ENCODE data around the gene AMBRA1. TPM values are rescaled to one million over a fixed set of nuclear protein-coding genes. Genes with fewer than 3 reads are reported as not detected.

The AMBRA1 gene
- total RNA-seq, 1 donor from 2014 or later = 45.3 TPM

- H3K27ac Mint-ChIP-seq = no peak overlapping the region
- peaks cover 5% of the 10 kb centered on the region for H3K4me1 Mint-ChIP-seq (ENCODE audit: low read depth)
- no peak overlapping the region for H3K4me3 Mint-ChIP-seq (ENCODE audit: low read depth)
- no peaks in the 10 kb centered on the region for H3K27me3 Mint-ChIP-seq
- no peak for DNase-seq (ENCODE audit: low spot score, unreplicated experiment)
- no peaks in the 10 kb centered on the region for H3K9me3 Mint-ChIP-seq (ENCODE audit: low read depth)
- TF ChIP-seq CTCF (IDR thresholded peaks at IDR 0.05; ENCODE audit: unreplicated experiment) = no peak
- H3K36me3 Mint-ChIP-seq (ENCODE audit: insufficient read depth) = peaks cover 8% of the 10 kb centered on the region
Observed at GRCh38 chr11:46377831-46378230, 216.0 kb downstream of the AMBRA1 start.

- TF ChIP-seq CTCF (IDR thresholded peaks at IDR 0.05; ENCODE audit: unreplicated experiment) = no peak
- Mint-ChIP-seq H3K4me1 (ENCODE audit: low read depth) (peaks cover 4% of the 10 kb centered on the region), H3K27me3 (no peaks in the 10 kb centered on the region), H3K9me3 (ENCODE audit: low read depth) (no peaks in the 10 kb centered on the region), H3K36me3 (ENCODE audit: insufficient read depth) (peaks cover 8% of the 10 kb centered on the region), H3K4me3 (ENCODE audit: low read depth) (no peak overlapping the region), H3K27ac (no peak overlapping the region)
- no peak for DNase-seq (ENCODE audit: low spot score, unreplicated experiment)
Observed at GRCh38 chr11:46377290-46377689, 216.5 kb downstream of the AMBRA1 start.

- H3K27me3 Mint-ChIP-seq = no peaks in the 10 kb centered on the region
- no peak for DNase-seq (ENCODE audit: low spot score, unreplicated experiment)
- H3K4me1 Mint-ChIP-seq (ENCODE audit: low read depth) = peaks cover 4% of the 10 kb centered on the region
- no peak overlapping the region for H3K4me3 Mint-ChIP-seq (ENCODE audit: low read depth)
- H3K36me3 Mint-ChIP-seq (ENCODE audit: insufficient read depth) = peaks cover 8% of the 10 kb centered on the region
- no peak for TF ChIP-seq CTCF (IDR thresholded peaks at IDR 0.05; ENCODE audit: unreplicated experiment)
- H3K9me3 Mint-ChIP-seq (ENCODE audit: low read depth) = no peaks in the 10 kb centered on the region
- no peak overlapping the region for H3K27ac Mint-ChIP-seq
Observed at GRCh38 chr11:46376258-46377050, 217.4 kb downstream of the AMBRA1 start.

GRCh38 chr11:46375392-46376101, 218.3 kb downstream of the AMBRA1 start:
- TF ChIP-seq CTCF (IDR thresholded peaks at IDR 0.05; ENCODE audit: unreplicated experiment) = no peak
- DNase-seq (ENCODE audit: low spot score, unreplicated experiment) = no peak
- H3K36me3 Mint-ChIP-seq (ENCODE audit: insufficient read depth) = peaks cover 8% of the 10 kb centered on the region
- no peaks in the 10 kb centered on the region for H3K27me3 Mint-ChIP-seq
- H3K4me3 Mint-ChIP-seq (ENCODE audit: low read depth) = no peak overlapping the region
- peak overlapping the region; percentile 90 for H3K27ac Mint-ChIP-seq
- no peaks in the 10 kb centered on the region for H3K9me3 Mint-ChIP-seq (ENCODE audit: low read depth)
- H3K4me1 Mint-ChIP-seq (ENCODE audit: low read depth) = peaks cover 4% of the 10 kb centered on the region

- Mint-ChIP-seq H3K27me3 (no peaks in the 10 kb centered on the region), H3K9me3 (ENCODE audit: low read depth) (no peaks in the 10 kb centered on the region), H3K4me3 (ENCODE audit: low read depth) (no peak overlapping the region), H3K36me3 (ENCODE audit: insufficient read depth) (peaks cover 8% of the 10 kb centered on the region), H3K4me1 (ENCODE audit: low read depth) (peaks cover 4% of the 10 kb centered on the region), H3K27ac (peak overlapping the region; percentile 90)
- no peak for TF ChIP-seq CTCF (IDR thresholded peaks at IDR 0.05; ENCODE audit: unreplicated experiment)
- no peak for DNase-seq (ENCODE audit: low spot score, unreplicated experiment)
Observed at GRCh38 chr11:46374815-46375214, 219.0 kb downstream of the AMBRA1 start.

All from progenitor cell of endocrine pancreas (in vitro differentiated cells).